HG02588 (cell line): ENCODE data around the gene NOXA1.

Source experiments
- ATAC-seq: cut with Tn5 transposase; IDR thresholded peaks from one replicate; pipeline ENCODE4 v1.9.1; 2021; ENCODE audit warnings: mild to moderate bottlenecking, moderate library complexity; ENCODE audit not compliant: unreplicated experiment

NOXA1 gene

GRCh38 chr9:137426018-137426681 is 3.0 kb downstream of the NOXA1 start:
- ATAC-seq, result no peak

- no peak for ATAC-seq
These were observed 4.5 kb downstream of the NOXA1 start for GRCh38 chr9:137427454-137428310.

- no peak for ATAC-seq
These were observed 5.1 kb downstream of the NOXA1 start for GRCh38 chr9:137428311-137428630.

- no peak for ATAC-seq
These were observed 5.8 kb downstream of the NOXA1 start for GRCh38 chr9:137428841-137429545.

- ATAC-seq, result no peak
These were observed 6.3 kb downstream of the NOXA1 start for GRCh38 chr9:137429546-137429890.

- ATAC-seq, result no peak
These were observed 7.0 kb downstream of the NOXA1 start for GRCh38 chr9:137429974-137430722.

- no peak for ATAC-seq
These were observed 7.7 kb downstream of the NOXA1 start for GRCh38 chr9:137430723-137431415.

- ATAC-seq, result no peak
These were observed 8.3 kb downstream of the NOXA1 start for GRCh38 chr9:137431416-137431931.

- ATAC-seq, result no peak
These were observed 9.6 kb downstream of the NOXA1 start for GRCh38 chr9:137432687-137433348.

- no peak for ATAC-seq
These were observed 10.2 kb downstream of the NOXA1 start for GRCh38 chr9:137433349-137433915.

GRCh38 chr9:137433916-137434431 is 10.8 kb downstream of the NOXA1 start:
- ATAC-seq, result no peak

GRCh38 chr9:137434498-137435380 is 11.5 kb downstream of the NOXA1 start:
- no peak for ATAC-seq

- no peak for ATAC-seq
These were observed 12.2 kb downstream of the NOXA1 start for GRCh38 chr9:137435381-137435891.

GRCh38 chr9:137435980-137436760 is 13.0 kb downstream of the NOXA1 start:
- no peak for ATAC-seq

GRCh38 chr9:137436761-137437600 is 13.8 kb downstream of the NOXA1 start:
- ATAC-seq, result no peak
